ENCODE measurements around the gene PDCD7.

PDCD7 gene

GRCh38 chr15:65091946-65092770, 41.5 kb downstream of the PDCD7 start:
- TF ChIP-seq ZNF274 (IDR thresholded peaks at IDR 0.05; ENCODE audit: low read depth, low read length): no peak
- no peak overlapping the region for H3K4me3 ChIP-seq (ENCODE audit: low read length)

GRCh38 chr15:65089206-65089824, 44.3 kb downstream of the PDCD7 start:
- H3K4me3 ChIP-seq (ENCODE audit: low read length): no peak overlapping the region
- no peak for TF ChIP-seq ZNF274 (IDR thresholded peaks at IDR 0.05; ENCODE audit: low read depth, low read length)

- TF ChIP-seq ZNF274 (IDR thresholded peaks at IDR 0.05; ENCODE audit: low read depth, low read length): no peak
- H3K4me3 ChIP-seq (ENCODE audit: low read length): no peak overlapping the region
These were observed 45.0 kb downstream of the PDCD7 start for GRCh38 chr15:65088643-65089021.

GRCh38 chr15:65087873-65088642, 45.5 kb downstream of the PDCD7 start:
- no peak for TF ChIP-seq ZNF274 (IDR thresholded peaks at IDR 0.05; ENCODE audit: low read depth, low read length)
- no peak overlapping the region for H3K4me3 ChIP-seq (ENCODE audit: low read length)

GRCh38 chr15:65087411-65087810, 46.2 kb downstream of the PDCD7 start:
- TF ChIP-seq ZNF274 (IDR thresholded peaks at IDR 0.05; ENCODE audit: low read depth, low read length): no peak

GRCh38 chr15:65086680-65087111, 46.9 kb downstream of the PDCD7 start:
- no peak for TF ChIP-seq ZNF274 (IDR thresholded peaks at IDR 0.05; ENCODE audit: low read depth, low read length)
- no peak overlapping the region for H3K4me3 ChIP-seq (ENCODE audit: low read length)

More at GRCh38 chr15:65087411-65087810, 46.2 kb downstream of the PDCD7 start:
- no peak overlapping the region for H3K4me3 ChIP-seq (ENCODE audit: low read length)

GRCh38 chr15:65085990-65086679, 47.5 kb downstream of the PDCD7 start:
- TF ChIP-seq ZNF274 (IDR thresholded peaks at IDR 0.05; ENCODE audit: low read depth, low read length): no peak
- no peak overlapping the region for H3K4me3 ChIP-seq (ENCODE audit: low read length)

- no peak overlapping the region for H3K4me3 ChIP-seq (ENCODE audit: low read length)
- TF ChIP-seq ZNF274 (IDR thresholded peaks at IDR 0.05; ENCODE audit: low read depth, low read length): no peak
These were observed 48.3 kb downstream of the PDCD7 start for GRCh38 chr15:65085207-65085753.

- TF ChIP-seq ZNF274 (IDR thresholded peaks at IDR 0.05; ENCODE audit: low read depth, low read length): no peak
- no peak overlapping the region for H3K4me3 ChIP-seq (ENCODE audit: low read length)
These were observed 49.0 kb downstream of the PDCD7 start for GRCh38 chr15:65084500-65085206.

- no peak overlapping the region for H3K4me3 ChIP-seq (ENCODE audit: low read length)
- TF ChIP-seq ZNF274 (IDR thresholded peaks at IDR 0.05; ENCODE audit: low read depth, low read length): no peak
These were observed 50.3 kb downstream of the PDCD7 start for GRCh38 chr15:65083262-65083701.

GRCh38 chr15:65082303-65082953, 51.2 kb downstream of the PDCD7 start:
- no peak overlapping the region for H3K4me3 ChIP-seq (ENCODE audit: low read length)
- TF ChIP-seq ZNF274 (IDR thresholded peaks at IDR 0.05; ENCODE audit: low read depth, low read length): no peak

- no peak overlapping the region for H3K4me3 ChIP-seq (ENCODE audit: low read length)
- TF ChIP-seq ZNF274 (IDR thresholded peaks at IDR 0.05; ENCODE audit: low read depth, low read length): no peak
These were observed 51.9 kb downstream of the PDCD7 start for GRCh38 chr15:65081758-65082157.

GRCh38 chr15:65081270-65081669, 52.3 kb downstream of the PDCD7 start:
- H3K4me3 ChIP-seq (ENCODE audit: low read length): no peak overlapping the region
- TF ChIP-seq ZNF274 (IDR thresholded peaks at IDR 0.05; ENCODE audit: low read depth, low read length): no peak
